ENCODE measurements around the gene ACBD7. TPM values are rescaled to one million over a fixed set of nuclear protein-coding genes. Genes with fewer than 3 reads are reported as not detected.

ACBD7 gene
- total and polyA plus RNA-seq, 3 donors from 2014 or later, result 5.6 to 7.7 (median 6.6) TPM

GRCh38 chr10:15043674-15044073, 44.9 kb downstream of the ACBD7 start, which contains the start of gene OLAH:
Gene OLAH (plus strand): TSS chr10:15043943. CDS start chr10:15047289, 3,346 bp downstream.
- intact Hi-C loops (cut with DNase I; ENCODE audit: low total_unique reads), result no loop called here
- WGBS, 2 donors, result 100% methylated on average over 1 of the region's 1 CpG
- Histone ChIP-seq H3K27ac (no peak within 1 kb of the TSS), H3K4me1 (no peaks in the 10 kb centered on the region), H3K4me3 (no peak within 1 kb of the TSS), H3K36me3 (ENCODE audit: low read depth, missing control alignments) (no peaks in the 10 kb centered on the region), H3K27me3 (no peaks in the 10 kb centered on the region), H3K9me3 (no peaks in the 10 kb centered on the region)
- TF ChIP-seq POLR2A (IDR thresholded peaks at IDR 0.05) (no peak), CTCF (IDR thresholded peaks at IDR 0.05) (no peak)
- no peak for DNase-seq

GRCh38 chr10:15038416-15038815, 50.2 kb downstream of the ACBD7 start:
- TF ChIP-seq CTCF (IDR thresholded peaks at IDR 0.05), result no peak
- TF ChIP-seq POLR2A (IDR thresholded peaks at IDR 0.05), result no peak
- H3K4me3 ChIP-seq, result no peak overlapping the region
- intact Hi-C loops (cut with DNase I; ENCODE audit: low total_unique reads), result no loop called here
- no peaks in the 10 kb centered on the region for H3K36me3 ChIP-seq (ENCODE audit: low read depth, missing control alignments)
- H3K27me3 ChIP-seq, result no peaks in the 10 kb centered on the region
- no peaks in the 10 kb centered on the region for H3K9me3 ChIP-seq
- no peak for DNase-seq
- no peak overlapping the region for H3K27ac ChIP-seq
- WGBS, 2 donors, result 84 to 90% methylated on average over 10 of the region's 10 CpGs
- no peaks in the 10 kb centered on the region for H3K4me1 ChIP-seq

- 73 to 82% methylated on average over 3 to 4 of the region's 4 CpGs for WGBS, 2 donors
These were observed 50.9 kb downstream of the ACBD7 start for GRCh38 chr10:15037691-15038090.

GRCh38 chr10:15035385-15036301, 52.9 kb downstream of the ACBD7 start:
- DNase-seq, result no peak
- TF ChIP-seq CTCF (IDR thresholded peaks at IDR 0.05) (no peak), POLR2A (IDR thresholded peaks at IDR 0.05) (no peak)
- 52 to 66% methylated on average over 18 of the region's 18 CpGs for WGBS, 2 donors

More at GRCh38 chr10:15037691-15038090, 50.9 kb downstream of the ACBD7 start:
- no peak overlapping the region for H3K4me3 ChIP-seq
- intact Hi-C loops (cut with DNase I; ENCODE audit: low total_unique reads), result no loop called here
- no peak overlapping the region for H3K27ac ChIP-seq
- H3K36me3 ChIP-seq (ENCODE audit: low read depth, missing control alignments), result no peaks in the 10 kb centered on the region
- no peak for TF ChIP-seq POLR2A (IDR thresholded peaks at IDR 0.05)
- no peak for TF ChIP-seq CTCF (IDR thresholded peaks at IDR 0.05)
- no peaks in the 10 kb centered on the region for H3K27me3 ChIP-seq
- no peaks in the 10 kb centered on the region for H3K9me3 ChIP-seq
- DNase-seq, result no peak
- H3K4me1 ChIP-seq, result no peaks in the 10 kb centered on the region

More at GRCh38 chr10:15035385-15036301, 52.9 kb downstream of the ACBD7 start:
- H3K36me3 ChIP-seq (ENCODE audit: low read depth, missing control alignments), result no peaks in the 10 kb centered on the region
- intact Hi-C loops (cut with DNase I; ENCODE audit: low total_unique reads), result no loop called here
- no peak overlapping the region for H3K27ac ChIP-seq
- H3K27me3 ChIP-seq, result no peaks in the 10 kb centered on the region
- H3K4me1 ChIP-seq, result no peaks in the 10 kb centered on the region
- no peaks in the 10 kb centered on the region for H3K9me3 ChIP-seq
- H3K4me3 ChIP-seq, result no peak overlapping the region

Measured in testis (tissue), 3 donors.